SH-SY5Y (cell line): Measurements from ENCODE around the gene CCDC78.

Experiments used
- GATA2 ChIP-seq: IDR thresholded peaks from 2 replicates; pipeline ENCODE4 v1.6.1; 2011; ENCODE audit warnings: mild to moderate bottlenecking, low read depth, low read length
- GATA3 ChIP-seq: IDR thresholded peaks from 2 replicates; pipeline ENCODE4 v1.6.1; 2011; ENCODE audit warnings: low read depth, mild to moderate bottlenecking, low read length, moderate library complexity

GRCh38 chr16:708959-709358 lies 17.3 kb downstream of the CCDC78 start:
- TF ChIP-seq GATA2 (no peak), GATA3 (no peak)
